Fibroblast of lung (primary cell): Measurements from ENCODE around the gene MYO6. TPM values are rescaled to one million over a fixed set of nuclear protein-coding genes. Genes with fewer than 3 reads are reported as not detected.

Experiments used
- DNase-seq, 2 donors: peaks; one replicate each; pipeline versions ENCODE4 v3.0.0 to v3.0.0-alpha.2; 2010; ENCODE audit warnings: low read depth in 2 of 2
- H2AFZ ChIP-seq: 2 replicates; pipeline ENCODE4 v1.5.1; 2012; ENCODE audit warnings: low read length, control low read depth, inconsistent platforms
- H3K27ac ChIP-seq: 2 replicates; pipeline ENCODE4 v1.5.1; 2011; ENCODE audit warnings: low read length, control low read depth; ENCODE audit not compliant: insufficient read depth
- H3K27me3 ChIP-seq: 2 replicates; pipeline ENCODE4 v1.5.1; 2011; ENCODE audit warnings: mild to moderate bottlenecking, low read length; ENCODE audit not compliant: control insufficient read depth, insufficient read depth
- H3K36me3 ChIP-seq: 2 replicates; pipeline ENCODE4 v1.5.1; 2011; ENCODE audit warnings: low read length; ENCODE audit not compliant: control insufficient read depth, insufficient read depth
- H3K4me1 ChIP-seq: 2 replicates; pipeline ENCODE4 v1.5.1; 2011; ENCODE audit warnings: low read length; ENCODE audit not compliant: control insufficient read depth, insufficient read depth; ENCODE audit errors: extremely low read depth
- H3K4me2 ChIP-seq: 2 replicates; pipeline ENCODE4 v1.5.1; 2011; ENCODE audit warnings: low read length, control low read depth; ENCODE audit not compliant: insufficient read depth; ENCODE audit errors: extremely low read depth
- H3K4me3 ChIP-seq, 4 experiments: fragments of 200-600 bp in 1 of 4; sonication (generic) in 1 of 4; replicated peaks in 1 of 4; 2 replicates each; pipeline ENCODE4 v1.5.1; 2011 to 2016; ENCODE audit warnings: low read length in 4 of 4, low read depth in 3 of 4, mild to moderate bottlenecking in 3 of 4, control low read depth in 2 of 4, inconsistent platforms in 1 of 4, mixed read lengths in 1 of 4; ENCODE audit not compliant: insufficient read depth in 1 of 4; ENCODE audit errors: control extremely low read depth in 1 of 4
- H3K79me2 ChIP-seq: 2 replicates; pipeline ENCODE4 v1.5.1; 2012; ENCODE audit warnings: mild to moderate bottlenecking, low read length, inconsistent platforms; ENCODE audit not compliant: control insufficient read depth, insufficient read depth
- H3K9ac ChIP-seq: 2 replicates; pipeline ENCODE4 v1.5.1; 2011; ENCODE audit warnings: mild to moderate bottlenecking, low read length, control low read depth; ENCODE audit not compliant: insufficient read depth
- H3K9me3 ChIP-seq: 2 replicates; pipeline ENCODE4 v1.5.1; 2012; ENCODE audit warnings: low read depth, low read length; ENCODE audit not compliant: control insufficient read depth, insufficient read depth
- H4K20me1 ChIP-seq: 2 replicates; pipeline ENCODE4 v1.5.1; 2011; ENCODE audit warnings: low read length; ENCODE audit not compliant: control insufficient read depth, insufficient read depth; ENCODE audit errors: extremely low read depth
- EZH2 ChIP-seq: IDR thresholded peaks from 2 replicates; pipeline ENCODE4 v1.5.1; 2012; ENCODE audit warnings: low read length, control low read depth, mild to moderate bottlenecking; ENCODE audit errors: missing control alignments
- polyA plus RNA-seq, 2 donors: library from polyadenylated mRNA; depleted of rRNA in 1 of 2; stranded (reverse) in 1 of 2; unstranded in 1 of 2; fragments of >200 nt; gene quantifications; 2 replicates each; pipeline ENCODE4 v1.2.1, GENCODE V29; 2011 to 2012; ENCODE audit warnings: missing spikeins in 1 of 2
- total RNA-seq: library from RNA; depleted of rRNA; stranded (reverse); fragments of >200 nt; gene quantifications from 2 replicates; pipeline ENCODE4 v1.2.1, GENCODE V29; 2014
- TF ChIP-seq, protein P1 (sequence below), 2 donors: IDR thresholded peaks in 1 of 2; conservative IDR thresholded peaks in 1 of 2; 1 replicate in 1 of 2; 2 replicates in 1 of 2; pipeline ENCODE4 v1.5.1; 2011 to 2012; ENCODE audit warnings: low read length in 2 of 2, control low read depth in 1 of 2, inconsistent platforms in 1 of 2, low read depth in 1 of 2, mild to moderate bottlenecking in 1 of 2

The MYO6 gene
- total and polyA plus RNA-seq, 2 donors (not counting 1 experiment from before 2014, with no cell fraction given), result 16.9 to 24.9 TPM

DNA sequence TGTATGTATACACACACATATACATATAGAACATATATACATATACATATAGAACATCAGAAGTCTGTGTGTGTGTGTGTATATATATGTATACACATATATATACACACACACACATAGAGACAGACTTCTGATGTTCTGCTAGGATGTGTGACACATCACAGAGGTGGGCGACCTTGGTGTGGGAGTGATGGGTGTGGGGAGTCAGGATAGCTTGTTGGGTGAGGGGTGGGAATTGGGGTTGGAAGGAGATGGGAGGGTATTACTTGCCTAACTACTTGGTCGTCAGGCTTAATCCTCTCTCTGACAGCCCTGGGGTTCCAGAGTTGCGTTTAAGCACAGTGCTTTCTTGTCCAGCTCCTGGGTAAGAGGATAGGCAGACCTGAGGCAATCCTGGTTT is 8.3 kb downstream of the MYO6 start:
- peaks cover 2% of the 10 kb centered on the region for H3K79me2 ChIP-seq
- TF ChIP-seq, protein P1, sequence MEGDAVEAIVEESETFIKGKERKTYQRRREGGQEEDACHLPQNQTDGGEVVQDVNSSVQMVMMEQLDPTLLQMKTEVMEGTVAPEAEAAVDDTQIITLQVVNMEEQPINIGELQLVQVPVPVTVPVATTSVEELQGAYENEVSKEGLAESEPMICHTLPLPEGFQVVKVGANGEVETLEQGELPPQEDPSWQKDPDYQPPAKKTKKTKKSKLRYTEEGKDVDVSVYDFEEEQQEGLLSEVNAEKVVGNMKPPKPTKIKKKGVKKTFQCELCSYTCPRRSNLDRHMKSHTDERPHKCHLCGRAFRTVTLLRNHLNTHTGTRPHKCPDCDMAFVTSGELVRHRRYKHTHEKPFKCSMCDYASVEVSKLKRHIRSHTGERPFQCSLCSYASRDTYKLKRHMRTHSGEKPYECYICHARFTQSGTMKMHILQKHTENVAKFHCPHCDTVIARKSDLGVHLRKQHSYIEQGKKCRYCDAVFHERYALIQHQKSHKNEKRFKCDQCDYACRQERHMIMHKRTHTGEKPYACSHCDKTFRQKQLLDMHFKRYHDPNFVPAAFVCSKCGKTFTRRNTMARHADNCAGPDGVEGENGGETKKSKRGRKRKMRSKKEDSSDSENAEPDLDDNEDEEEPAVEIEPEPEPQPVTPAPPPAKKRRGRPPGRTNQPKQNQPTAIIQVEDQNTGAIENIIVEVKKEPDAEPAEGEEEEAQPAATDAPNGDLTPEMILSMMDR (conservative IDR thresholded peaks at IDR 0.05 in 1 of 2, IDR thresholded peaks at IDR 0.05 in 1 of 2; ENCODE audit: low read depth in 1 of 2, low read length in 2 of 2), result no peak

DNA sequence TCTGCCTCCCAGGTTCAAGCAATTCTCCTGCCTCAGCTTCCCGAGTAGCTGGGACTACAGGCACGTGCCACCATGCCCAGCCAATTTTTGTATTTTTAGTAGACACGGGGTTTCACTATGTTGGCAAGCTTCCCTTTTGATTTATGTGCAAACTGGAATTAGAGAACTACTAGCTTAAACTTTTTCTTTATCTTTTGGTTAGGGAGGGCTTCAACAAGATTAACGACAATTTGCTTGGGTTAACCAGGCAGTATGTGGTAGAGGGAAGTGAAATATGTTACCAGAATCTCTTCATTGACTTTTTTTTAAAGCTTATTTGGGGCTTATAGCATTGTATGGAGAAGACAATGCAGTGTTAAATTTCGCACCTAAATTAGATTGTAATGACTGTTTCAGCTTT is 9.0 kb downstream of the MYO6 start:
- Histone ChIP-seq H3K9ac (no peak overlapping the region), H3K27ac (no peak overlapping the region), H2AFZ (no peak overlapping the region), H3K79me2 (peaks cover under 1% of the 10 kb centered on the region), H4K20me1 (no peaks in the 10 kb centered on the region), H3K9me3 (no peaks in the 10 kb centered on the region), H3K27me3 (no peaks in the 10 kb centered on the region), H3K4me2 (no peak overlapping the region), H3K4me1 (peaks cover 4% of the 10 kb centered on the region), H3K4me3 (no peak overlapping the region), H3K36me3 (no peaks in the 10 kb centered on the region)
- TF ChIP-seq, protein P1 (conservative IDR thresholded peaks at IDR 0.05 in 1 of 2, IDR thresholded peaks at IDR 0.05 in 1 of 2; ENCODE audit: low read depth in 1 of 2, low read length in 2 of 2), result no peak
- no peak for TF ChIP-seq EZH2
- no peak for DNase-seq

More for the DNA sequence above, 8.3 kb downstream of the MYO6 start:
- Histone ChIP-seq H3K27me3 (no peaks in the 10 kb centered on the region), H3K36me3 (no peaks in the 10 kb centered on the region), H3K9ac (no peak overlapping the region), H3K4me1 (peaks cover 7% of the 10 kb centered on the region), H4K20me1 (no peaks in the 10 kb centered on the region), H3K27ac (no peak overlapping the region), H2AFZ (no peak overlapping the region), H3K4me2 (no peak overlapping the region), H3K9me3 (no peaks in the 10 kb centered on the region), H3K4me3 (no peak overlapping the region)
- no peak for DNase-seq

DNA sequence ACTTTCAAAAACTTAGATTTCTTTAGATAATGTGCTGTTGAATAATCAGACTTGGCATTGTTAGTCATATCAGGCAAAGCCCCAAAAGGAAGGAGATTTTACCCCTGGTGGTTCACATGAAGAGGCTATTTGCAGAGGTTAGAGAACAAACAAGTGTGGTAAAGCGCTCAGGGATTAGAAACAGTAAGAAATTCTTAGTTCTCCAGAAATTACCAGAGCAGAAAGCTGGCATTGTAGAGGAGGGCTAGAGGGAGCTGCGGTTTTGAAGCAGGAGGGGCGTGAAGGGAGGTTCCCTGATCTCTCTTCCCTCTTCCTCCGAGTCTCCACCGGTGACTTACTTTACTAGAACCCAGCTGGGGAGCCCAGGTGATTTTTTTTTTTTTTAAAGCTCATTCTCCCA is 10.2 kb downstream of the MYO6 start:
- Histone ChIP-seq H3K9ac (no peak overlapping the region), H3K4me2 (no peak overlapping the region), H3K79me2 (no peaks in the 10 kb centered on the region), H3K4me1 (peaks cover under 1% of the 10 kb centered on the region), H3K9me3 (no peaks in the 10 kb centered on the region), H2AFZ (no peak overlapping the region), H3K27me3 (no peaks in the 10 kb centered on the region), H3K27ac (no peak overlapping the region), H3K4me3 (no peak overlapping the region), H3K36me3 (no peaks in the 10 kb centered on the region), H4K20me1 (no peaks in the 10 kb centered on the region)
- no peak for DNase-seq
- TF ChIP-seq EZH2, result no peak
- TF ChIP-seq, protein P1 (conservative IDR thresholded peaks at IDR 0.05 in 1 of 2, IDR thresholded peaks at IDR 0.05 in 1 of 2; ENCODE audit: low read depth in 1 of 2, low read length in 2 of 2), result no peak
